A549 (cell line): Measurements from ENCODE around the gene DNAJA1.

Experiments
- HDAC2 ChIP-seq: fragments of 200-600 bp; sonication (generic); IDR thresholded peaks from 2 replicates; pipeline ENCODE4 v1.6.1; 2016
- JUN ChIP-seq, 2 experiments: fragments of >200 bp; sonication (Bioruptor Twin); formaldehyde crosslinking; IDR thresholded peaks; 2 replicates in 1 of 2; 3 replicates in 1 of 2; pipeline ENCODE4 v1.6.1; 2016 to 2017
- MAFK ChIP-seq: fragments of 450-650 bp; IDR thresholded peaks from 2 replicates; pipeline ENCODE4 v1.6.1; 2014; ENCODE audit not compliant: partially characterized antibody
- MAZ ChIP-seq: fragments of 150-350 bp; IDR thresholded peaks from 2 replicates; pipeline ENCODE4 v1.6.1; 2014; ENCODE audit warnings: antibody characterized with exemption, low read depth, low read length, borderline replicate concordance
- POLR2A ChIP-seq: IDR thresholded peaks from 2 replicates; pipeline ENCODE4 v1.6.1; 2012; ENCODE audit warnings: mild to moderate bottlenecking, low read length
- POLR2AphosphoS2 ChIP-seq: conservative IDR thresholded peaks from 2 replicates; pipeline ENCODE4 v1.6.1; 2012; ENCODE audit warnings: low read length, improper control_type of control experiment, inconsistent platforms
- TF ChIP-seq, protein P1 (sequence below): fragments of 450-650 bp; IDR thresholded peaks from 2 replicates; pipeline ENCODE4 v1.6.1; 2014; ENCODE audit warnings: antibody characterized with exemption
- TF ChIP-seq, protein P2 (sequence below): fragments of >200 bp; sonication (Bioruptor Twin); formaldehyde crosslinking; IDR thresholded peaks from 3 replicates; pipeline ENCODE4 v1.5.1; 2016
- TF ChIP-seq, protein P3 (sequence below): IDR thresholded peaks from 2 replicates; pipeline ENCODE4 v1.6.1; 2012; ENCODE audit warnings: low read depth, borderline replicate concordance

DNA sequence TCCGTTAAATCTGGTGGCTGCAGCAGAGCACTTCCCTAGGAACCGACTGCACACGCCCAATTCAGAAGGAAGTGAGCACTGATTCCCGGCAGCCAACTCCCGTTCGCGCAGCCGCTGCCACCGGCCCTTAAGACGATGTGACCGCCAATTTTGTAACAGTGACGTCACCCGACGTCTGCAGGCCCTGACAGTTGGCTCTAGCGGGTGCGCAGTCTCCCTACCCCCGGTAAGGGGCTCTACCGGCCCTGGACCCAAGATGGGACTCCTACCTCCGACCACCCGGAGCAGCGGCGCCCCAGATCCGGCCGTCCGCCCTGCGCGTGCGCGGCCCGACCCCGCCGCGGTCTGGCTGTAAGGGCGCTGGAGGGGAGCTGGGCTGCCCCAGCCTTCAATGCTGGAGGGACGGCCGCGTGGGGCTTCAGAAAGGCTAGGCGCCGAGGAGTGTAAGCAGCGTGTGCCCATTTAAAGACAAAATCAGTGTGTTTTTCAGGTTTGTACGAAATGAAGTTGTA is 19.1 kb downstream of the DNAJA1 start:
- TF ChIP-seq MAFK: no peak
- TF ChIP-seq, protein P1, sequence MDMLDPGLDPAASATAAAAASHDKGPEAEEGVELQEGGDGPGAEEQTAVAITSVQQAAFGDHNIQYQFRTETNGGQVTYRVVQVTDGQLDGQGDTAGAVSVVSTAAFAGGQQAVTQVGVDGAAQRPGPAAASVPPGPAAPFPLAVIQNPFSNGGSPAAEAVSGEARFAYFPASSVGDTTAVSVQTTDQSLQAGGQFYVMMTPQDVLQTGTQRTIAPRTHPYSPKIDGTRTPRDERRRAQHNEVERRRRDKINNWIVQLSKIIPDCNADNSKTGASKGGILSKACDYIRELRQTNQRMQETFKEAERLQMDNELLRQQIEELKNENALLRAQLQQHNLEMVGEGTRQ: no peak
- TF ChIP-seq, protein P2, sequence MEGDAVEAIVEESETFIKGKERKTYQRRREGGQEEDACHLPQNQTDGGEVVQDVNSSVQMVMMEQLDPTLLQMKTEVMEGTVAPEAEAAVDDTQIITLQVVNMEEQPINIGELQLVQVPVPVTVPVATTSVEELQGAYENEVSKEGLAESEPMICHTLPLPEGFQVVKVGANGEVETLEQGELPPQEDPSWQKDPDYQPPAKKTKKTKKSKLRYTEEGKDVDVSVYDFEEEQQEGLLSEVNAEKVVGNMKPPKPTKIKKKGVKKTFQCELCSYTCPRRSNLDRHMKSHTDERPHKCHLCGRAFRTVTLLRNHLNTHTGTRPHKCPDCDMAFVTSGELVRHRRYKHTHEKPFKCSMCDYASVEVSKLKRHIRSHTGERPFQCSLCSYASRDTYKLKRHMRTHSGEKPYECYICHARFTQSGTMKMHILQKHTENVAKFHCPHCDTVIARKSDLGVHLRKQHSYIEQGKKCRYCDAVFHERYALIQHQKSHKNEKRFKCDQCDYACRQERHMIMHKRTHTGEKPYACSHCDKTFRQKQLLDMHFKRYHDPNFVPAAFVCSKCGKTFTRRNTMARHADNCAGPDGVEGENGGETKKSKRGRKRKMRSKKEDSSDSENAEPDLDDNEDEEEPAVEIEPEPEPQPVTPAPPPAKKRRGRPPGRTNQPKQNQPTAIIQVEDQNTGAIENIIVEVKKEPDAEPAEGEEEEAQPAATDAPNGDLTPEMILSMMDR: no peak
- TF ChIP-seq JUN (IDR thresholded peaks at IDR 0.05): peak in 1 of 2 experiments; percentile 34; a peak in 2 of 5 replicates
- TF ChIP-seq HDAC2: no peak
- TF ChIP-seq POLR2A: peak; percentile 37
- TF ChIP-seq POLR2AphosphoS2: no peak; the same call in 1 of the 2 replicates
- no peak for TF ChIP-seq MAZ
- TF ChIP-seq, protein P3, sequence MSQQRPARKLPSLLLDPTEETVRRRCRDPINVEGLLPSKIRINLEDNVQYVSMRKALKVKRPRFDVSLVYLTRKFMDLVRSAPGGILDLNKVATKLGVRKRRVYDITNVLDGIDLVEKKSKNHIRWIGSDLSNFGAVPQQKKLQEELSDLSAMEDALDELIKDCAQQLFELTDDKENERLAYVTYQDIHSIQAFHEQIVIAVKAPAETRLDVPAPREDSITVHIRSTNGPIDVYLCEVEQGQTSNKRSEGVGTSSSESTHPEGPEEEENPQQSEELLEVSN: 0 out of 2 replicates have a peak, but pooled peaks have one; percentile 43
